ENCODE data around the gene PXYLP1. TPM values are rescaled to one million over a fixed set of nuclear protein-coding genes. Genes with fewer than 3 reads are reported as not detected.
A peak's percentile ranks its signal among the peaks of the same experiment; 100 is the strongest.

PXYLP1 gene
- total RNA-seq, 4 donors from 2014 or later = 8.6 to 34.0 (median 19.8) TPM

DNA sequence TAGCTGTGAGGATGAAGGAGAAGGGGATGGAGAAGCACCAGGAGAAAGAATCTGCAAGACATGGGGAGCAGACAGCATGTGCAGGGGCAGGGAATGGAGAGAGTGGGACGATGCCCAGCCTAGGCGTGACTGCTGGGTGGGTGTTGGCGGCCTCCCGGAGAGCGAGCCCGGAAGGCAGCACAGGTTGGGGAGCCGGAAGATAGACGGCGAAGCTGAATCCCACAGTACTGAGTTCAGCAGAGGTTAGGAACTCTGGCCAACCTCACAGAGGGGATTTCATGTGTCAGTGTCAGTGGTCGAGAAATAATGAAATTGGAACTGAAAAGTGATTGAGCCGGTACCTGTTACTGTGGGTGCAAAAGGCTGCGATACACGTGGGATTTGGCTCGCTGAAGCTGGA lies 55.2 kb downstream of the PXYLP1 start:
- no peaks in the 10 kb centered on the region for H3K4me1 ChIP-seq
- TF ChIP-seq CTCF (IDR thresholded peaks at IDR 0.05) = no peak
- no peak for TF ChIP-seq POLR2A (IDR thresholded peaks at IDR 0.05)
- no peak overlapping the region for H3K27ac ChIP-seq
- no peak overlapping the region for H3K4me3 ChIP-seq
- no peaks in the 10 kb centered on the region for H3K27me3 ChIP-seq
- H3K9me3 ChIP-seq = no peaks in the 10 kb centered on the region
- DNase-seq = no peak
- H3K36me3 ChIP-seq = peaks cover 0 to 6% (median 0%) of the 10 kb centered on the region in 3 donors

DNA sequence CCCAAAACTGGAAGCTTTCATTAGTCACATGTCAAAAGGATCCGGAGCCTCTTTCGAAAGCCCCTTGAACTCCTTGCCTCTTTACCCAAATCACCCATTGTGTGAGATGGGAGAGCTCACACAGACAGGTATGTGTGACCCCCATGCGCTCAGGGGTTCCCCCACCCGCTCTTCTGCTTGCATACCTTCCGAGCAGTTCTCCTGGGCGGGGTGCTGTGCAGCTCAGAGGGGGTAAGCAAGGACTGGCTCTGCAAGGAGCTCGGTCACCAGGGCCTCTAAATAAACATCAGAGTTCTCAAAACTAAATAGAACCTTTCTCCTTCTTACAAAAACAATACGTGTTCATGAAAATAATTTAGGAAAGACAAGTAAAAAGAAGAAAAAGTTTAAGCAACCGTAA lies 55.7 kb downstream of the PXYLP1 start:
- Histone ChIP-seq H3K27me3 (no peaks in the 10 kb centered on the region), H3K4me3 (no peak overlapping the region), H3K27ac (no peak overlapping the region), H3K36me3 (peaks cover 0 to 6% (median 0%) of the 10 kb centered on the region in 3 donors), H3K9me3 (no peaks in the 10 kb centered on the region), H3K4me1 (no peaks in the 10 kb centered on the region)
- DNase-seq = no peak
- TF ChIP-seq CTCF (IDR thresholded peaks at IDR 0.05) = no peak
- no peak for TF ChIP-seq POLR2A (IDR thresholded peaks at IDR 0.05)

GRCh38 chr3:141288336-141288990 lies 56.8 kb downstream of the PXYLP1 start:
- no peak for DNase-seq
- H3K4me1 ChIP-seq = no peaks in the 10 kb centered on the region
- TF ChIP-seq POLR2A (IDR thresholded peaks at IDR 0.05) (no peak), CTCF (IDR thresholded peaks at IDR 0.05) (no peak)
- no peaks in the 10 kb centered on the region for H3K9me3 ChIP-seq
- H3K27me3 ChIP-seq = no peaks in the 10 kb centered on the region
- peaks cover 0 to 6% (median 0%) of the 10 kb centered on the region in 3 donors for H3K36me3 ChIP-seq
- H3K27ac ChIP-seq = no peak overlapping the region
- no peak overlapping the region for H3K4me3 ChIP-seq

GRCh38 chr3:141289228-141289772 lies 57.7 kb downstream of the PXYLP1 start:
- H3K27me3 ChIP-seq = no peaks in the 10 kb centered on the region
- no peak overlapping the region for H3K27ac ChIP-seq

DNA sequence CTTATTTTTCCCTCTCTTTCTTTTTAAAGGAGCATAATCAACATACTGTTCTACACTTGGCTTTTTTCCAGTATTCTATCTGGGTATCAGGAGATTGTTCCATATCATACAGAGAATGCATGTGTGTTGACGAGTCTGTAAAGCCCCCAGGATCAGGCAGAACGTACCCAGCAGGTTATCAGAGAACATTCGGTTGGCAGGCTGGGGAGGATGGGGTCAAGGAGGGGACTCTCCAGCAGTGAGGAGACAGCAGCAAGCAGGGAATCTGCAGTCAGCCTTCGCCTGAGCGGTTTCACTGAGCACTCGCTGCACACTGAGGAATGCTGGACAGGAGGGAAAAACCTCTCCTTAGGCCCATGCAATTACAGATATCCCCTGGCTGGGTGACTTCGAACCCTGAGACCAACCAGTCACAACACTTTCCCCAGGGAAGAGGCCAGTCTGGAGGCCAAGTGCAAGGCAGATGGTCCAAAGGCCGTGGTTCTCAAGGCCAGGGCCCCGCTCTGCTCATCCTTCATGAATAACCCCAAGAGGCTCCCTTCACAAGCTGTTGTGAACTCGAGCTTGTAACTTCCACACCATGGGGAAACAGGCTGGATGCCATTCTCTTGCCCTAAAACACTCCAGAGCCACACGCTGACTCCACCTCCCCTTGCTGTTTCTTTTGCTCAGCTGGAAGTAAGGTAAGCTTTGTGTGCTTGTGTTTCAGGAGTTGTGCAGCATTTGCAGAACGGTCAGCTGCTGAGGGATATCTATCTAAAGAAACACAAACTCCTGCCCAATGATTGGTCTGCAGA lies 60.1 kb downstream of the PXYLP1 start:
- Histone ChIP-seq H3K27me3 (no peaks in the 10 kb centered on the region), H3K4me3 (no peak overlapping the region), H3K9me3 (no peaks in the 10 kb centered on the region), H3K36me3 (peaks cover 0 to 6% (median 0%) of the 10 kb centered on the region in 3 donors), H3K4me1 (no peaks in the 10 kb centered on the region), H3K27ac (peak overlapping the region in 1 of 4 donors; percentile 31)
- no peak for DNase-seq
- TF ChIP-seq POLR2A (IDR thresholded peaks at IDR 0.05) = no peak
- TF ChIP-seq CTCF (IDR thresholded peaks at IDR 0.05) = no peak

More at GRCh38 chr3:141289228-141289772, 57.7 kb downstream of the PXYLP1 start:
- H3K4me3 ChIP-seq = no peak overlapping the region
- DNase-seq = no peak
- peaks cover 0 to 6% (median 0%) of the 10 kb centered on the region in 3 donors for H3K36me3 ChIP-seq
- H3K4me1 ChIP-seq = no peaks in the 10 kb centered on the region
- H3K9me3 ChIP-seq = no peaks in the 10 kb centered on the region
- TF ChIP-seq CTCF (IDR thresholded peaks at IDR 0.05) = no peak
- no peak for TF ChIP-seq POLR2A (IDR thresholded peaks at IDR 0.05)

Measured in Peyer's patch (tissue), 4 donors.